Measurements from ENCODE around the gene KLHL22. TPM values are rescaled to one million over a fixed set of nuclear protein-coding genes. Genes with fewer than 3 reads are reported as not detected.

The KLHL22 gene
- total RNA-seq, 1 experiment from 2014 or later = 14.8 TPM

- H3F3A ChIP-seq (ENCODE audit: low read length, unreplicated experiment) = no peaks in the 10 kb centered on the region
- H3K4me3 ChIP-seq (ENCODE audit: low read length) = no peak overlapping the region
- no peak for ATAC-seq
- intact Hi-C loops (cut with micrococcal nuclease) = no loop called here
- peaks cover 4% of the 10 kb centered on the region; the same call in 1 of the 2 replicates for H3K27me3 ChIP-seq (ENCODE audit: low read length)
- no peaks in the 10 kb centered on the region for H3K36me3 ChIP-seq (ENCODE audit: low read depth, low read length)
- no peaks in the 10 kb centered on the region for H4K20me1 ChIP-seq (ENCODE audit: low read length)
- no peak for TF ChIP-seq EZH2 (IDR thresholded peaks at IDR 0.05; ENCODE audit: low read length, unreplicated experiment)
- TF ChIP-seq EZH2phosphoT487 (IDR thresholded peaks at IDR 0.05; ENCODE audit: borderline replicate concordance, low read length) = no peak
- no peak for TF ChIP-seq CTCF (conservative IDR thresholded peaks at IDR 0.05; ENCODE audit: low read depth, low read length)
- H2AFZ ChIP-seq (ENCODE audit: low read length) = no peak overlapping the region
- no peaks in the 10 kb centered on the region for H3K9me2 ChIP-seq (replicated peaks; ENCODE audit: low read length)
- H3K27ac ChIP-seq (ENCODE audit: low read length) = no peak overlapping the region
- no peaks in the 10 kb centered on the region for H3K79me2 ChIP-seq (ENCODE audit: low read length)
- H3K9ac ChIP-seq (ENCODE audit: low read length) = no peak overlapping the region
- ChIA-PET CTCF (no interaction called here), POLR2A (ENCODE audit: unreplicated experiment) (no interaction called here)
- BruUV-seq (replicated peaks) = no TSS peak
- no peak for DNase-seq
- no peaks in the 10 kb centered on the region for H3K9me3 ChIP-seq (ENCODE audit: low read length)
- peaks cover 7% of the 10 kb centered on the region; the same call in 1 of the 2 replicates for H3K4me1 ChIP-seq (ENCODE audit: insufficient read depth, low read length)
- H3K4me2 ChIP-seq (ENCODE audit: low read length) = no peak overlapping the region
Observed at GRCh38 chr22:20434264-20434751, 61.3 kb downstream of the KLHL22 start.

- intact Hi-C loops (cut with micrococcal nuclease) = no loop called here
- DNase-seq = no peak
- Histone ChIP-seq H3K4me3 (ENCODE audit: low read length) (no peak overlapping the region), H3F3A (ENCODE audit: low read length, unreplicated experiment) (no peaks in the 10 kb centered on the region), H3K4me1 (ENCODE audit: insufficient read depth, low read length) (peaks cover 7% of the 10 kb centered on the region; the same call in 1 of the 2 replicates), H3K9ac (ENCODE audit: low read length) (no peak overlapping the region), H3K79me2 (ENCODE audit: low read length) (no peaks in the 10 kb centered on the region), H3K9me3 (ENCODE audit: low read length) (no peaks in the 10 kb centered on the region), H4K20me1 (ENCODE audit: low read length) (no peaks in the 10 kb centered on the region), H2AFZ (ENCODE audit: low read length) (no peak overlapping the region), H3K27ac (ENCODE audit: low read length) (no peak overlapping the region), H3K27me3 (ENCODE audit: low read length) (peaks cover 4% of the 10 kb centered on the region; the same call in 1 of the 2 replicates), H3K4me2 (ENCODE audit: low read length) (no peak overlapping the region), H3K36me3 (ENCODE audit: low read depth, low read length) (no peaks in the 10 kb centered on the region), H3K9me2 (replicated peaks; ENCODE audit: low read length) (no peaks in the 10 kb centered on the region)
- POLR2A ChIA-PET (ENCODE audit: unreplicated experiment) = no interaction called here
- ATAC-seq = no peak
- no peak for TF ChIP-seq EZH2phosphoT487 (IDR thresholded peaks at IDR 0.05; ENCODE audit: borderline replicate concordance, low read length)
- no peak for TF ChIP-seq EZH2 (IDR thresholded peaks at IDR 0.05; ENCODE audit: low read length, unreplicated experiment)
- TF ChIP-seq CTCF (conservative IDR thresholded peaks at IDR 0.05; ENCODE audit: low read depth, low read length) = no peak
- no TSS peak for BruUV-seq (replicated peaks)
- CTCF ChIA-PET = no interaction called here
Observed at GRCh38 chr22:20433686-20434241, 61.8 kb downstream of the KLHL22 start.

GRCh38 chr22:20433191-20433590 is 62.4 kb downstream of the KLHL22 start:
- intact Hi-C loops (cut with micrococcal nuclease) = no loop called here
- no peak overlapping the region for H3K27ac ChIP-seq (ENCODE audit: low read length)
- no peaks in the 10 kb centered on the region for H3K9me3 ChIP-seq (ENCODE audit: low read length)
- ATAC-seq (no peak), DNase-seq (no peak)
- H3K4me1 ChIP-seq (ENCODE audit: insufficient read depth, low read length) = peaks cover 7% of the 10 kb centered on the region; the same call in 1 of the 2 replicates
- POLR2A ChIA-PET (ENCODE audit: unreplicated experiment) = no interaction called here
- no peaks in the 10 kb centered on the region for H4K20me1 ChIP-seq (ENCODE audit: low read length)
- H3K4me3 ChIP-seq (ENCODE audit: low read length) = no peak overlapping the region
- BruUV-seq (replicated peaks) = no TSS peak
- no peaks in the 10 kb centered on the region for H3K79me2 ChIP-seq (ENCODE audit: low read length)
- no peak overlapping the region for H3K4me2 ChIP-seq (ENCODE audit: low read length)
- H3K27me3 ChIP-seq (ENCODE audit: low read length) = peaks cover 4% of the 10 kb centered on the region; the same call in 1 of the 2 replicates
- H2AFZ ChIP-seq (ENCODE audit: low read length) = no peak overlapping the region
- H3K36me3 ChIP-seq (ENCODE audit: low read depth, low read length) = no peaks in the 10 kb centered on the region
- H3K9me2 ChIP-seq (replicated peaks; ENCODE audit: low read length) = no peaks in the 10 kb centered on the region
- H3K9ac ChIP-seq (ENCODE audit: low read length) = no peak overlapping the region
- TF ChIP-seq CTCF (conservative IDR thresholded peaks at IDR 0.05; ENCODE audit: low read depth, low read length) = no peak
- no peak for TF ChIP-seq EZH2 (IDR thresholded peaks at IDR 0.05; ENCODE audit: low read length, unreplicated experiment)
- no peak for TF ChIP-seq EZH2phosphoT487 (IDR thresholded peaks at IDR 0.05; ENCODE audit: borderline replicate concordance, low read length)
- H3F3A ChIP-seq (ENCODE audit: low read length, unreplicated experiment) = no peaks in the 10 kb centered on the region
- CTCF ChIA-PET = no interaction called here

Data from PC-3 (cell line).